Activated CD8-positive, alpha-beta T cell treated with anti-CD3 and anti-CD28 coated beads, Interleukin-2, amount 10 ng/mL, durations not matched to agents 7 days and 5 days (primary cell): ENCODE measurements around the gene SMAD2. TPM values are rescaled to one million over a fixed set of nuclear protein-coding genes. Genes with fewer than 3 reads are reported as not detected.
A peak's percentile ranks its signal among the peaks of the same experiment; 100 is the strongest.

Experiments
- ATAC-seq: fragments of 150-1000 bp; cut with Tn5 transposase; one replicate; pipeline ENCODE4 v1.10.0; 2021; ENCODE audit warnings: moderate library complexity
- CTCF ChIA-PET: fragments of 350-600 bp; sonication (Branson Sonifier 250); formaldehyde crosslinking; loops from one replicate; lab custom pipeline; 2021; ENCODE audit warnings: antibody characterized with exemption; lab: Charles Lee
- POLR2A ChIA-PET: fragments of 350-600 bp; sonication (Branson Sonifier 250); formaldehyde crosslinking; loops from one replicate; lab custom pipeline; 2021; ENCODE audit warnings: antibody characterized with exemption; lab: Charles Lee
- DNase-seq: peaks from one replicate; pipeline ENCODE4 v3.0.0-alpha.2; 2020
- H3K27ac Mint-ChIP-seq: one replicate; pipeline ENCODE4 v1.8.0; 2021; ENCODE audit warnings: mild to moderate bottlenecking, mixed read lengths
- H3K27me3 Mint-ChIP-seq: one replicate; pipeline ENCODE4 v1.8.0; 2021; ENCODE audit warnings: low read depth, mixed read lengths
- H3K36me3 Mint-ChIP-seq: one replicate; pipeline ENCODE4 v1.8.0; 2021; ENCODE audit warnings: low read depth, mixed read lengths
- H3K4me1 Mint-ChIP-seq: one replicate; pipeline ENCODE4 v1.8.0; 2021; ENCODE audit warnings: low read depth, mixed read lengths
- H3K4me3 Mint-ChIP-seq: one replicate; pipeline ENCODE4 v1.8.0; 2021; ENCODE audit warnings: mild to moderate bottlenecking, mixed read lengths
- H3K9me3 Mint-ChIP-seq: one replicate; pipeline ENCODE4 v1.8.0; 2022; ENCODE audit warnings: mixed read lengths; ENCODE audit not compliant: insufficient read depth
- total RNA-seq, 2 experiments: library from RNA; stranded (reverse); gene quantifications; one replicate each; pipeline ENCODE4 v1.2.3, GENCODE V29; 2021

SMAD2 gene
- total RNA-seq, 2 experiments from 2014 or later = 136 to 140 TPM

DNA sequence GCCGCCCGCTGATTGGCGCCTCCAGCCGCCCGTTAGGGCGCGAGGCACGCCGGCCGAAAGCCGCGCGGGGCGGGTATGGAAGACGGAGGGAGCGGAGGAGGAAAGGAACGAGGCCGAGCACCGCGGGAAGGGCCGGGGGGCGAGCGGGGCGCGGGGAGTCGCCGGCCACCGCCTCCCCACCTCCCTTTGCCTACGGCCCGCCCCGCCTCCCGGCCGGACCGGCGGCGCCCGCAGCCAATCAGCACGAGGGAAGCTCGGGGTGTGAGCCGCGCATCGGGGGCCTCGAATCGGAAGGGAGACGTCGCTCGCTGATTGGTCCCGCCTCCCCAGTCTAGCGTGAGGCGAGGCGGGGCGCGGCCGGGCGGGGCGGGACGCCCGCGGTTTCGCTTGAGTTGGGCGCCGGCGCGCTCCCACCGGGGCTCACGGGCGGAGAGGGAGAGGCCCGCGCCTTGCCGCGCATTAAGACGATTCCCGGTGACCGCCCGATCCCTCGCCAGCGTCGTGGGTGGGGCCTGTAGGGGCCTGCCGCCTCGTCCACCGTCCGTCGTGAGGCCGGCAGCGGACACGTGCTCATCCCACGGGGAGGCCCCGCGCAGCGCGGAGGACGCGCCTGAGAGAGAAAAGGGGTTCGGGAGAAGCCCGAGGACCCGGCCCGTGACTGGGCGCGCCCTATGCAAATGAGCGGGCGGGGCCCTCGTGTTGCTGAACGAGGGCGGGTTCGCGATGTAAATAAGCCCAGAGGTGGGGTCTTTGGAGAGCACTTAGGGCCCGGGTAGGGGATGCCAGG is 665 bp upstream of the SMAD2 start:
- peaks cover 20% of the 10 kb centered on the region for H3K36me3 Mint-ChIP-seq
- ATAC-seq (peak; percentile 84), DNase-seq (peak; percentile 96)
- POLR2A ChIA-PET = interaction anchor here (0.6 to 2.2 kb wide), 4 partner anchors 16 to 30 kb away, joined by 3 to 13 read pairs (median 4); no protein-coding TSS in a partner anchor
- H3K9me3 Mint-ChIP-seq = no peaks in the 10 kb centered on the region
- H3K27me3 Mint-ChIP-seq = peaks cover 10% of the 10 kb centered on the region
- peak overlapping the region; percentile 86 for H3K27ac Mint-ChIP-seq
- H3K4me1 Mint-ChIP-seq = peaks cover 43% of the 10 kb centered on the region
- H3K4me3 Mint-ChIP-seq = peak overlapping the region; percentile 73
- CTCF ChIA-PET = interaction anchor here (0.9 kb wide), 1 partner anchor 65 kb away, joined by 3 read pairs; no protein-coding TSS in a partner anchor

DNA sequence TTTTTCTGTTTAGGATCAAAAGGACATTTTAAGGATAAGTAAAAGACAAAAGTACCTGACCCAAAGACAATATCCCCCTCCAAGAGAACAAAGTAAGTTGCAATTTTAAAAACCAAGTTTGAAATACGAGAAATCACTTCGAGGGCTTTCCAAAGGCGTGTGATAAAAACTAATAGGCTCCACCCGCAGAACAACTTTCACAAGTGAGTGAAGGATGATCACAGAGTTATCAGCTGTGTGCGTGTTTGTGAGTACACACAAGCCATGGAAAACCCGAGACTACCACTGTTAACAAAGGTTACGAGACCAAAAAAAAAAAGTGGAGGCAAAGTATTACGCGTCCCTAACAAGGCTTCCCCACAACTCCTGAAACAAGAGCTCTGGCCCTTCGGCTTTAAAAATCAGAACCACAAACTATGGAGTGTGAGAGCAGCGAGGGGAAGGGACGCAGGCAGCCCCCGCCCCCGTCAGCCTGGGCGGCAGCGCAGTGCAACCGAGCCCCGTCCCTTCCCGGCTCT is 719 bp downstream of the SMAD2 start:
- Mint-ChIP-seq H3K4me3 (peak overlapping the region; percentile 91), H3K4me1 (peaks cover 56% of the 10 kb centered on the region), H3K9me3 (no peaks in the 10 kb centered on the region), H3K27ac (peak overlapping the region; percentile 86), H3K27me3 (peaks cover 8% of the 10 kb centered on the region), H3K36me3 (peaks cover 29% of the 10 kb centered on the region)
- ATAC-seq (peak; percentile 11), DNase-seq (no peak)
- CTCF ChIA-PET = interaction anchor here (0.6 to 1.0 kb wide), 2 partner anchors 53 to 68 kb away, joined by 3 read pairs; no protein-coding TSS in a partner anchor
- POLR2A ChIA-PET = interaction anchor here (0.6 to 2.2 kb wide), 6 partner anchors 11 to 157 kb away, joined by 3 to 13 read pairs (median 4); no protein-coding TSS in a partner anchor

DNA sequence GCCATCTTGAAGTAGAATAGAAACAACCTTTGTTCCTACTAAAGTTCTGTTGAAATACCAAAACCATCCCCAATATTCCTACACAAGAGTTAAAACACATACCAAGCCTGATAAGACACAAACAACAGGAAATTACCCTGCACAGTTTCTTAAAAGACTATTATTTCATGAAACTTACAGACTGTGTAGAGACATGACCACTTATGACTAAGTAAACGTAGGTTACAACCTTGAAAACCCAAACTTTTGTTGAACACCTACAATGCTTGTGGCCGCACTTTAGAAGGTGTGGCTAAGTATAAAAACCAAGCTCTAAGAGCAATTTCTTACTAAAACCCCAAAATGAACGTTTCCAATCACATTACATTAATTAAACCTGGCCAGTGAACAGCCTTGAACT is 2.0 kb downstream of the SMAD2 start:
- ATAC-seq = no peak
- Mint-ChIP-seq H3K27me3 (no peaks in the 10 kb centered on the region), H3K4me1 (peaks cover 60% of the 10 kb centered on the region), H3K4me3 (peak overlapping the region; percentile 91), H3K36me3 (peaks cover 29% of the 10 kb centered on the region), H3K27ac (peak overlapping the region; percentile 90), H3K9me3 (no peaks in the 10 kb centered on the region)
- DNase-seq = peak; percentile 56
- CTCF ChIA-PET = interaction anchor here (0.7 to 2.2 kb wide), 5 partner anchors 10 to 156 kb away, joined by 3 to 7 read pairs (median 5); no protein-coding TSS in a partner anchor
- POLR2A ChIA-PET = no interaction called here

DNA sequence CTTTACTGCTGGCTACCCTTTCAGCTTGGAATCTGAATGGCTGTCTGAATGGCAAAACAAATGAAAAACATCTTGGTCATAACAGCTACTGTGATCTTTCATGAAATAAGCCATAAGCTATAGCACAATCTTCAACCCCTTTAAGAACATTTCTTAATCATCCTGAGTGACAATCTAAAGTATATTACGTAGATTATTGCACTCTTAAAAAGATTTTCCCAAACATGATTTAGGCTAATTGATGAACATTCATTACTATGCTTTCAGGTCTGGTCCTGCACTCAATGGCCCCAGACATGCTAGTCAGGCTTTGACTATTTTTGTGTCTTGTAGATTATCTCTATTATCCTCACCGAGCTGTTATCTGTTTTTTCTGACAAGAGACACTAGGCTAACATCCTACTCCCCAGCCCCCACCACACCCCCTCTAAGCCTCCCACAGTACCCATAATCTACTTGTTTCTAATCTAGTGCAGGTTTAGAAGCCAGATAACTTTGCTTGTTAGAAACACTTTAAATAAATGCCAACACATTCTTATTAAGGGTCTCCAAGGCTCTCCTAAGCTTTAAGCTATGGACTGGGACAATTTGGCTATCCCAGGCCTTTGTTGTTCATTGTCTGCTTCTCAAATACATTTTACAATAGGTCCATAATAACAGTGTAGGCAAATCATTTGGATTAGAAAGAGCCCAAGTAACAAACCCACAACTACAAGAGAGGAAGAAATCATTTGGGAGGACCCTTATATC is 4.2 kb downstream of the SMAD2 start:
- ATAC-seq (no peak), DNase-seq (no peak)
- H3K4me1 Mint-ChIP-seq = peaks cover 63% of the 10 kb centered on the region
- H3K27me3 Mint-ChIP-seq = no peaks in the 10 kb centered on the region
- POLR2A ChIA-PET = interaction anchor here (1.7 kb wide), 1 partner anchor 8 kb away, joined by 5 read pairs; no protein-coding TSS in a partner anchor
- no peaks in the 10 kb centered on the region for H3K9me3 Mint-ChIP-seq
- H3K36me3 Mint-ChIP-seq = peaks cover 37% of the 10 kb centered on the region
- no peak overlapping the region for H3K4me3 Mint-ChIP-seq
- CTCF ChIA-PET = interaction anchor here (1.0 to 1.1 kb wide), 2 partner anchors 13 to 30 kb away, joined by 3 to 4 read pairs; no protein-coding TSS in a partner anchor
- H3K27ac Mint-ChIP-seq = peak overlapping the region; percentile 42

DNA sequence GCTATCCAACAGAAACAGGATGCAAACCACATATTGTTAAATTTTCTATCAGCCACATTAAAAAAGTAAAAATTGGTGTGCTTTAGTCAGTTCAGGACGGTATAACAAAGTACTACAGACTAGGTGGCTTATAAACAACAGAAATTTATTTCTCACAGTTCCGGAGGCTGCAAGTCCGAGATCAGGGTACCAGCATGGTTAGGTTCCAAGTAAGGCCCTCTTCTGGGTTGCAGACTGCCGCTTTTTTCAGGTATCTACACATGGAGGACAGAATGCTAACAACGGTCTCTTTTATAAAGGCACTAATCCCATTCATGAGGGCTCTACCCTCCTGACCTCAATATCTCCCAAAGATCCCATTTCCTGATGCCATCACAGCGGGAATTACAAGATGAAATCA is 10.5 kb downstream of the SMAD2 start:
- POLR2A ChIA-PET = no interaction called here
- ATAC-seq (no peak), DNase-seq (no peak)
- Mint-ChIP-seq H3K27ac (no peak overlapping the region), H3K9me3 (no peaks in the 10 kb centered on the region), H3K4me3 (no peak overlapping the region), H3K36me3 (peaks cover 24% of the 10 kb centered on the region), H3K4me1 (peaks cover 65% of the 10 kb centered on the region), H3K27me3 (no peaks in the 10 kb centered on the region)
- CTCF ChIA-PET = interaction anchor here (1.5 kb wide), 1 partner anchor 17 kb away, joined by 3 read pairs; no protein-coding TSS in a partner anchor

DNA sequence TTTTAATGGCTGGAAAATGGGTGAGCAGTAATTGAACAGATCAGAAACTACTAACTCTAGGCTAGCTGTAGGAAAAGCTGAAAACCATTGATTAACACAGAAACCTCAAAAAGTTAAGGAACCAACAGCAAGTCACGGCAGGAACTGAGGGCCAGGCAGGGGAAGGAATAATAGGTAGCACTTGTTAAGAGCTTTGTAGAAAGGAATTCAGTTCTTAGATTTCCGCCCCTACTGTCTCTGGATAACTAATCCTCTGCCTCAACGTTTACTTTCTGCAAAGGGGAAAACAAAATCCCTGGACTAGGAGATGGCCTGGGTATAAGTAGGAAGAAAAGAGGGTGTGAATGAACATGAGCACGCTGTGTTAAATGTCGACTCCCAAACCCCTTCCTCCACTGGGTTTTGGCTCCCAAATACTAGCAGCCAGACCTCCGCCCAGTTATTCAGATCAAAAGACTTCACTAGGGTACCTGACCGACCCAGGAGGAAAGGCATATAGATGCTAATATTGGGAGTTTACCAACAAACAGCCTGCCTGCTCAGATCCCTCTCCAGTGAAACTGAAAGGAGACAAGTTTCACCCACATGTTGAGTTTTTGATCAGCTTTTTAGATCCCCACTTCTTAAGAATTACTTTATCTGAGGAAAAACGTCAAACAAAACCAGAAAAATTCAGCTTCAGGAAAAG is 12.4 kb downstream of the SMAD2 start:
- POLR2A ChIA-PET = interaction anchor here (0.7 to 1.2 kb wide), 2 partner anchors 9 to 12 kb away, joined by 3 to 5 read pairs; partner anchors contain the start of gene SMAD2
- DNase-seq (no peak), ATAC-seq (peak; percentile 42)
- CTCF ChIA-PET = interaction anchor here (1.4 kb wide), 1 partner anchor 10 kb away, joined by 5 read pairs; no protein-coding TSS in a partner anchor
- Mint-ChIP-seq H3K4me1 (peaks cover 65% of the 10 kb centered on the region), H3K27ac (peak overlapping the region; percentile 63), H3K9me3 (no peaks in the 10 kb centered on the region), H3K27me3 (no peaks in the 10 kb centered on the region), H3K36me3 (peaks cover 28% of the 10 kb centered on the region), H3K4me3 (peak overlapping the region; percentile 20)

DNA sequence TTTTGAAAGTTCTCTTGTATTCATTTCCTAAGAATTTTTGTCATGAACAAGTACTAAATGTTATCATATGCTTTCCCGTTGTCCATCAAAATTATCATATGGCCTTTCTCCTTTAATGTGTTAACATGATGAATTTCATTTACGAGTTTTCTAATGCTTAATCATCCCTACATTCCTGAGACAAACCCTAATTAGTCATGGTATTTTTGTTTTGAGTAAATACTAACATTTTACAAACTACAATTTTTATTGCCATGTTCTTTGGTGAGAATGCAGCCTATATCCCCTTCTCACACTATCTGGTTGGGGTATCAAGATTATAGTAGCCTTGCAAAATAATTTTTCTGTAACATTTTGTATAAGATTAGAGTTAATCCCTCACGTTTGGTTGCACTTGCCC is 14.5 kb downstream of the SMAD2 start:
- ChIA-PET CTCF (no interaction called here), POLR2A (no interaction called here)
- Mint-ChIP-seq H3K4me3 (no peak overlapping the region), H3K27me3 (no peaks in the 10 kb centered on the region), H3K36me3 (peaks cover 28% of the 10 kb centered on the region), H3K4me1 (peaks cover 70% of the 10 kb centered on the region), H3K27ac (no peak overlapping the region), H3K9me3 (no peaks in the 10 kb centered on the region)
- no peak for DNase-seq
- no peak for ATAC-seq

DNA sequence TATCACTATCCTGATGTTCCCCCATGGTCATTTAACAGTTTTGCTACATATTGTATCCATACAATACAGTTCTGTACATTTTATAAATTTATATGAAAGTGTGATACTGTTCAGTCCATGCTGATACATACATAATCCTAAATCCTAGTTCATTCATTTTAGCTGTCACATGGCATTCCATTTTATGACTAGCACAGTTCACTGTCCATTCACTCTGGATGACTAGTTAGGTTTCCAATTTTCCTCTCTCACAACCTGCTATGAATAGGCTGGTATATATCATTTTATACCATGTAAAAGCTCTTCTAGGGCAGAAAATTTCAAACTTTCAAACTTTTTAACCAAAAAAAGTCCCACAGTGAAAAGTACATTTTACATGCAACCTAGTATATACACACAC is 15.2 kb downstream of the SMAD2 start:
- ATAC-seq = no peak
- Mint-ChIP-seq H3K9me3 (no peaks in the 10 kb centered on the region), H3K36me3 (peaks cover 31% of the 10 kb centered on the region), H3K4me3 (no peak overlapping the region), H3K27ac (no peak overlapping the region), H3K4me1 (peaks cover 68% of the 10 kb centered on the region), H3K27me3 (no peaks in the 10 kb centered on the region)
- ChIA-PET CTCF (interaction anchor here (3.3 kb wide), 1 partner anchor 13 kb away, joined by 14 read pairs; no protein-coding TSS in a partner anchor), POLR2A (interaction anchor here (0.9 kb wide), 2 partner anchors 15 to 16 kb away, joined by 3 to 4 read pairs; no protein-coding TSS in a partner anchor)
- no peak for DNase-seq

DNA sequence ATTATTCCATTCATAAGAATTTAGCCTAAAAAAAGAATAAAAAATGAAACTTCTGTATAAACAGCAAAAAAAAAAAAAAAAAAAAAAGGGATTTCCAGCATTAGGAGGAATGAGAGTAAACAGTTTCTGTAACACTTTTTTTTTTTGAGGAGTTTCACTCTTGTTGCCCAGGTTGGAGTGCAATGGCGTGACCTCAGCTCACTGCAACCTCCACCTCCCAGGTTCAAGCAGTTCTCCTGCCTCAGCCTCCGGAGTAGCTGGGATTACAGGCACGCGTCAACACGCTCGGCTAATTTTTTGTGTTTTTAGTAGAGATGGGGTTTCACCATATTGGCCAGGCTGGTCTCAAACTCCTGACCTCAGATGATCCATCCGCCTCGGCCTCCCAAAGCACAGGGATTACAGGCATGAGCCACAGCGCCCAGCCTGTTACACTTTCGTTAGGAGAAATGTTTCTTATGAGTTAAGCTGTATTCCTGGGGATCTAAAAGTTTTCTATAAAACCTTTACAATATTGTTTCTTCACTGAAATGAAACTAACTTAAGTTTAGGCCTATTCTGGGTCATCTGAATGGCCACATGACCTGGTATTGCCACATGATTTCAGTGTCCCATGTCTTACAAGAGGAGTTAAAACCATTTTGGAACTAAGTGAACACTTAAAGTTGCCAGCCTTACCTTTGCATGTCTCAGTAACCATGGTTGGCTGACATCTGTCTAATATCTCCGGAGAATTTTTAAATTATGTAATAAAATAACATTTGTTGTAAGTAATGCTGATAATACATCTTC is 17.5 kb downstream of the SMAD2 start:
- ChIA-PET CTCF (interaction anchor here (0.7 to 3.3 kb wide), 4 partner anchors 11 to 15 kb away, joined by 3 to 14 read pairs (median 4); no protein-coding TSS in a partner anchor), POLR2A (interaction anchor here (1.3 kb wide), 1 partner anchor 18 kb away, joined by 4 read pairs; the partner anchor contains the start of gene SMAD2)
- Mint-ChIP-seq H3K36me3 (peaks cover 39% of the 10 kb centered on the region), H3K4me1 (peaks cover 57% of the 10 kb centered on the region), H3K9me3 (peaks cover under 1% of the 10 kb centered on the region), H3K27me3 (no peaks in the 10 kb centered on the region), H3K4me3 (no peak overlapping the region), H3K27ac (peak overlapping the region; percentile 63)
- DNase-seq (no peak), ATAC-seq (no peak)

DNA sequence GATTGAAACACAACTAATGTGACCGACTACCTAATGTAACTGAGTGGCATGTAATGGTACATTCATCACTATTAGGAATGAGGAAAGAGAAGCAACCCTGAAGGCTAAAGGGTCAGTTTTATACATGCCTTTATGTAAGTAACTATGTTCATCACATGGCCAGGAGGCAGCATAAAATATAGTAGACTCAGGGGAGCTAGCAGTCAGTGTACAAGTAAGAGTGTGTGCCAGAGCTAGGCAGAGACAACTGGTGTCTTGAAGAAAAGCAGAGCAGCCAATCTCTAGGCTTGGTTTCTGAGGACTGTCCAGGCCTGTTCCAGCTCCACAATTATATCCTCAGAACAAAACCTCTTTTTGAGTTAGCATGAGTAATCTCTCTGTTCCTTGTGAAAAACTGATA is 18.1 kb downstream of the SMAD2 start:
- ATAC-seq = peak; percentile 59
- Mint-ChIP-seq H3K36me3 (peaks cover 45% of the 10 kb centered on the region), H3K9me3 (peaks cover 7% of the 10 kb centered on the region), H3K4me3 (no peak overlapping the region), H3K27ac (peak overlapping the region; percentile 61), H3K4me1 (peaks cover 52% of the 10 kb centered on the region), H3K27me3 (no peaks in the 10 kb centered on the region)
- POLR2A ChIA-PET = interaction anchor here (1.3 kb wide), 1 partner anchor 18 kb away, joined by 4 read pairs; the partner anchor contains the start of gene SMAD2
- CTCF ChIA-PET = interaction anchor here (0.7 to 3.3 kb wide), 3 partner anchors 10 to 15 kb away, joined by 3 to 14 read pairs (median 4); no protein-coding TSS in a partner anchor
- no peak for DNase-seq
